Trophoblast cell (in vitro differentiated cells and primary cell): ENCODE measurements around the gene KCNIP4.

ENCODE experiments used
- DNase-seq, 2 donors: peaks; one replicate each; pipeline ENCODE4 v3.0.0-alpha.2; 2016
- H2AFZ ChIP-seq: 2 replicates; pipeline ENCODE4 v1.6.1; 2013; ENCODE audit warnings: low read length, moderate library complexity, mild to moderate bottlenecking; ENCODE audit not compliant: insufficient read depth, poor library complexity
- H2AK5ac ChIP-seq: 2 replicates; pipeline ENCODE4 v1.6.1; 2013; ENCODE audit warnings: mild to moderate bottlenecking, low read length
- H2BK120ac ChIP-seq: 2 replicates; pipeline ENCODE4 v1.6.1; 2013; ENCODE audit warnings: low read length, mild to moderate bottlenecking, moderate library complexity; ENCODE audit not compliant: insufficient read depth, poor library complexity
- H2BK12ac ChIP-seq: 2 replicates; pipeline ENCODE4 v1.6.1; 2013; ENCODE audit warnings: mild to moderate bottlenecking, low read length, moderate library complexity
- H2BK5ac ChIP-seq: 2 replicates; pipeline ENCODE4 v1.6.1; 2013; ENCODE audit warnings: low read length, low read depth, moderate library complexity, mild to moderate bottlenecking; ENCODE audit not compliant: poor library complexity
- H3K14ac ChIP-seq: 2 replicates; pipeline ENCODE4 v1.6.1; 2013; ENCODE audit warnings: mild to moderate bottlenecking, low read length
- H3K18ac ChIP-seq: 2 replicates; pipeline ENCODE4 v1.6.1; 2013; ENCODE audit warnings: mild to moderate bottlenecking, low read length
- H3K23ac ChIP-seq: 2 replicates; pipeline ENCODE4 v1.6.1; 2013; ENCODE audit warnings: low read length
- H3K27ac ChIP-seq: 2 replicates; pipeline ENCODE4 v1.5.1; 2013; ENCODE audit warnings: low read depth, mild to moderate bottlenecking, inconsistent platforms, low read length, moderate library complexity
- H3K27me3 ChIP-seq: 2 replicates; pipeline ENCODE4 v1.6.1; 2013; ENCODE audit warnings: inconsistent platforms, mild to moderate bottlenecking, low read length, moderate library complexity; ENCODE audit not compliant: insufficient read depth
- H3K36me3 ChIP-seq, 2 experiments: 1 replicate in 1 of 2; 2 replicates in 1 of 2; pipeline ENCODE4 v1.6.1; 2013; ENCODE audit warnings: low read length in 2 of 2, mild to moderate bottlenecking in 2 of 2, moderate library complexity in 1 of 2; ENCODE audit not compliant: insufficient read depth in 2 of 2, control insufficient read depth in 1 of 2
- H3K4ac ChIP-seq: 2 replicates; pipeline ENCODE4 v1.6.1; 2013; ENCODE audit warnings: low read depth, mild to moderate bottlenecking, low read length, moderate library complexity
- H3K4me1 ChIP-seq, 2 experiments: 1 replicate in 1 of 2; 2 replicates in 1 of 2; pipeline ENCODE4 v1.6.1; 2013; ENCODE audit warnings: low read length in 2 of 2, mild to moderate bottlenecking in 2 of 2, moderate library complexity in 1 of 2; ENCODE audit not compliant: insufficient read depth in 2 of 2, control insufficient read depth in 1 of 2
- H3K4me2 ChIP-seq: 2 replicates; pipeline ENCODE4 v1.6.1; 2013; ENCODE audit warnings: inconsistent platforms, mild to moderate bottlenecking, low read length, moderate library complexity
- H3K4me3 ChIP-seq: 2 replicates; pipeline ENCODE4 v1.5.1; 2013; ENCODE audit warnings: mild to moderate bottlenecking, low read depth, low read length, inconsistent platforms
- H3K79me1 ChIP-seq: one replicate; pipeline ENCODE4 v1.6.1; 2013; ENCODE audit warnings: low read length
- H3K79me2 ChIP-seq: 2 replicates; pipeline ENCODE4 v1.6.1; 2013; ENCODE audit warnings: low read length, mild to moderate bottlenecking; ENCODE audit not compliant: control insufficient read depth, insufficient read depth, poor library complexity
- H3K9ac ChIP-seq: 2 replicates; pipeline ENCODE4 v1.6.1; 2013; ENCODE audit warnings: mild to moderate bottlenecking, low read length
- H3K9me3 ChIP-seq: 2 replicates; pipeline ENCODE4 v1.6.1; 2013; ENCODE audit warnings: low read depth, mild to moderate bottlenecking, control low read depth, inconsistent platforms, low read length; ENCODE audit not compliant: insufficient read depth
- H4K12ac ChIP-seq: 2 replicates; pipeline ENCODE4 v1.6.1; 2013; ENCODE audit warnings: low read depth, mild to moderate bottlenecking, low read length, moderate library complexity
- H4K8ac ChIP-seq: 2 replicates; pipeline ENCODE4 v1.6.1; 2013; ENCODE audit warnings: low read depth, mild to moderate bottlenecking, low read length, moderate library complexity
- H4K91ac ChIP-seq: one replicate; pipeline ENCODE4 v1.6.1; 2013; ENCODE audit warnings: low read depth, mild to moderate bottlenecking, low read length, moderate library complexity
- WGBS: extraction: QIAGEN DNeasy Blood & Tissue Kit; methylation state at CpG from one replicate; pipeline ENCODE4 v1.1.7; 2013; ENCODE audit warnings: missing lambda C conversion rate; ENCODE audit not compliant: insufficient read length, insufficient coverage; ENCODE audit errors: extremely low coverage; 5-methylcytosine and 5-hydroxymethylcytosine counted together

The KCNIP4 gene

DNA sequence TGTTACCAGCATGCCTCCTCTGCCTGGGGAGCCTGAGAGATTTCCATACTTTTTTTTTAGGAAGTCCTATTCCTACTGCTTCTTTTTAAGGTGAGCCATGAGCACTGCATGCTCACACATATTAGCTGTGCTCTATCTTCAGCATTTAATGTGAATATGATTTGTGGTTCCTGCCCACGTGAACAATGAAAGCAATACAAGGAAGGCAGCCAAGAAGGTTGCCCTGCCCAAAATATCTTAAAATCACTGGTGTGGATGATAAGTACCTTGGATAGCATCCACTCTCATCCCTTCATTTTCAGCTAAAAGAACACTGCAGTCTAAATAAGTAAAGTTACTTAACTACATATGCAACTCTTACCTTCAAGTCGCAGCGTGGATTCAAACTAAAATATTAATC, 640.9 kb downstream of the KCNIP4 start:
- Histone ChIP-seq H2BK5ac (no peak overlapping the region), H3K27ac (no peak overlapping the region), H3K4me3 (no peak overlapping the region), H3K18ac (no peak overlapping the region), H4K12ac (no peak overlapping the region), H3K4ac (no peak overlapping the region), H3K9ac (no peak overlapping the region), H2BK120ac (no peak overlapping the region), H3K27me3 (peaks cover 13% of the 10 kb centered on the region), H3K79me1 (no peaks in the 10 kb centered on the region), H3K36me3 (no peaks in the 10 kb centered on the region), H2BK12ac (no peak overlapping the region), H3K14ac (no peak overlapping the region), H4K91ac (no peak overlapping the region), H3K79me2 (no peaks in the 10 kb centered on the region), H2AFZ (no peak overlapping the region), H2AK5ac (no peak overlapping the region), H3K4me1 (peaks cover 0 to 3% of the 10 kb centered on the region in 2 experiments), H3K4me2 (no peak overlapping the region), H3K9me3 (no peaks in the 10 kb centered on the region), H4K8ac (no peak overlapping the region), H3K23ac (no peak overlapping the region)
- no peak for DNase-seq
- WGBS, result no CpG with 5 or more reads among the region's 3 CpGs

DNA sequence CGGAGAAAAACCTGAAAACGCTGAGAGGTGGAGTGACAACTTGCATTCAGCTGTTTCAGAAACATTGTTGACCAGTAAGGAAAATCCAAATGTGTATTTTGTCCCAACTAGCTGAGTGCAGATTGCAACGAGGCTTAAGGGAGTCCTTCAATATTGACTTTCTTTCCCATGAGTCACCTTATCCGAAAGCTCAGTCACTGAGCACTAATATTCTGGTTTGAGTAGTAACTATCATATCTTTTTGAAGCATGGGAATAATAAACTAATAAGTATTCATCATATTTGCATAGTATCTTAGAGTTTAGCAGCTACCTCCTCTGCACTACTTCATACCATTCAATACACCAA, 644.1 kb downstream of the KCNIP4 start:
- Histone ChIP-seq H3K4me1 (peaks cover 0 to 3% of the 10 kb centered on the region in 2 experiments), H3K27me3 (peaks cover 13% of the 10 kb centered on the region), H2BK12ac (no peak overlapping the region), H3K4me2 (peak overlapping the region; percentile 96), H3K36me3 (no peaks in the 10 kb centered on the region), H3K9ac (no peak overlapping the region), H4K8ac (no peak overlapping the region), H3K4me3 (no peak overlapping the region), H3K4ac (no peak overlapping the region), H2AK5ac (no peak overlapping the region), H2BK5ac (no peak overlapping the region), H2BK120ac (no peak overlapping the region), H3K79me1 (no peaks in the 10 kb centered on the region), H4K91ac (no peak overlapping the region), H3K14ac (no peak overlapping the region), H4K12ac (no peak overlapping the region), H3K18ac (no peak overlapping the region), H3K23ac (no peak overlapping the region), H3K27ac (no peak overlapping the region), H3K9me3 (no peaks in the 10 kb centered on the region), H2AFZ (no peak overlapping the region), H3K79me2 (no peaks in the 10 kb centered on the region)
- DNase-seq, result no peak
- WGBS, result no CpG with 5 or more reads among the region's 4 CpGs

DNA sequence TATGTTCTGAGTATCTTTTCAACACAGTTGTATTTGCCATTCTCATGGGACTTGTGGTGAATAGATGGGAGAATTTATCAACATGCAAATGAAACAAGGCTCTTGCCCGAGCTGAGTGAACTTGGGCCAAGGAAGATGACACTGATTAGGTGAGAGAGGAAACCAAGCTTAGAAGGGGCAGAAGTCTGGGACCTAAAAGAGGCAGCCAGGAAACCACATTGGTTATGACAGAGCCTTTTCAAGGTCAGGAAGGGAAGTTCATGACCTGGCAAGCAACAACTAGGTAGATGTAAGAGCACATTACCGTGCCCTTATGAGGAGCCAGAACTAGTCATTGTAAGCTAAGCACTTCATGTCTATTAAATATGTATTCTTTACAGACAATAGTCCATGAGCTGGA, 658.0 kb downstream of the KCNIP4 start:
- Histone ChIP-seq H3K23ac (no peak overlapping the region), H3K14ac (no peak overlapping the region), H2AK5ac (no peak overlapping the region), H4K12ac (no peak overlapping the region), H3K4me2 (no peak overlapping the region), H3K36me3 (no peaks in the 10 kb centered on the region), H3K4me1 (no peaks in the 10 kb centered on the region), H3K4ac (no peak overlapping the region), H4K8ac (no peak overlapping the region), H3K9ac (no peak overlapping the region), H2AFZ (no peak overlapping the region), H2BK120ac (no peak overlapping the region), H2BK12ac (no peak overlapping the region), H3K9me3 (no peaks in the 10 kb centered on the region), H4K91ac (no peak overlapping the region), H3K27me3 (no peaks in the 10 kb centered on the region), H2BK5ac (no peak overlapping the region), H3K4me3 (no peak overlapping the region), H3K79me2 (no peaks in the 10 kb centered on the region), H3K79me1 (no peaks in the 10 kb centered on the region), H3K18ac (no peak overlapping the region), H3K27ac (no peak overlapping the region)
- DNase-seq, result no peak
- no CpG with 5 or more reads among the region's 2 CpGs for WGBS

DNA sequence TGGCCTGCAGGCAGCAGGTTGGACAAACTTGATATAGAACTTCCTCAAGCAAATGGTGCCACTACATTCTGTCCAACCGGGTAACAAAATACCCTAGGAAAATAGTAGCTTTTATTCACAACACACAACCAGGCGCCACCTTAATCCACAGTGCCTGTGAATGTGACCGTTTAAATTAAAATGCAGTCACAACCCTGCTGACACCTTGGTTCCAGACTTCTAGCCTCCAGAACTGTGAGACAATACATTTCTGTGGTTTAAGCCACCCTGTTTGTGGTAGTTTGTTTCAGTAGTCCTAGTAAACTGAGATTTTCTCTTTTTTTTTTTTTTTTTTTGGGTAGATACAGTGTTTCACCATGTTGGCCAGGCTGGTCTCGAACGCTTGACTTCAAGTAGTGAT, 672.5 kb downstream of the KCNIP4 start:
- H3K79me1 ChIP-seq, result no peaks in the 10 kb centered on the region
- H3K23ac ChIP-seq, result no peak overlapping the region
- H3K14ac ChIP-seq, result no peak overlapping the region
- H3K9ac ChIP-seq, result no peak overlapping the region
- H3K4me1 ChIP-seq, result no peaks in the 10 kb centered on the region
- no peak overlapping the region for H4K12ac ChIP-seq
- H3K79me2 ChIP-seq, result no peaks in the 10 kb centered on the region
- no peak overlapping the region for H4K91ac ChIP-seq
- H2AFZ ChIP-seq, result no peak overlapping the region
- H3K9me3 ChIP-seq, result no peaks in the 10 kb centered on the region
- no peaks in the 10 kb centered on the region for H3K36me3 ChIP-seq
- no peak overlapping the region for H2AK5ac ChIP-seq
- no peak overlapping the region for H4K8ac ChIP-seq
- no peak overlapping the region for H3K4me3 ChIP-seq
- H3K18ac ChIP-seq, result no peak overlapping the region
- H3K4me2 ChIP-seq, result no peak overlapping the region
- no peak overlapping the region for H3K4ac ChIP-seq
- WGBS, result no CpG with 5 or more reads among the region's 5 CpGs
- no peaks in the 10 kb centered on the region for H3K27me3 ChIP-seq
- H2BK120ac ChIP-seq, result no peak overlapping the region
- H2BK5ac ChIP-seq, result no peak overlapping the region
- H3K27ac ChIP-seq, result no peak overlapping the region
- H2BK12ac ChIP-seq, result no peak overlapping the region
- no peak for DNase-seq
